H1 (cell line): ENCODE data around the gene G2E3. TPM values are rescaled to one million over a fixed set of nuclear protein-coding genes. Genes with fewer than 3 reads are reported as not detected.

Experiments used
- CTCF ChIA-PET: fragments of 300-600 bp; sonication (Branson Sonifier 250); formaldehyde crosslinking; loops from one replicate; lab custom pipeline; 2021; ENCODE audit not compliant: partially characterized antibody; lab: Charles Lee
- POLR2A ChIA-PET: fragments of 300-600 bp; sonication (Branson Sonifier 250); formaldehyde crosslinking; loops from one replicate; lab custom pipeline; 2021; ENCODE audit warnings: inconsistent platforms; ENCODE audit not compliant: partially characterized antibody; lab: Charles Lee
- DNase-seq, 2 experiments: peaks; one replicate each; pipeline versions ENCODE4 v3.0.0 to v3.0.0-alpha.2; 2010 to 2022; ENCODE audit warnings: low spot score in 2 of 2, low read depth in 1 of 2, mixed read lengths in 1 of 2
- FAIRE-seq: peaks from 2 replicates; lab custom pipeline; 2011; peaks lifted over from hg19 to GRCh38; lab: Jason Lieb, UNC
- H2AFZ ChIP-seq: 2 replicates; pipeline ENCODE4 v1.8.1; 2012; ENCODE audit warnings: low read length, inconsistent platforms
- H2AK5ac ChIP-seq: 2 replicates; pipeline ENCODE4 v1.6.1; 2013; ENCODE audit warnings: low read depth, low read length
- H2BK120ac ChIP-seq: replicated peaks from 2 replicates; pipeline ENCODE3; 2013; ENCODE audit warnings: low read depth, low read length, inconsistent platforms
- H2BK12ac ChIP-seq: 2 replicates; pipeline ENCODE4 v1.6.1; 2013; ENCODE audit warnings: low read depth, low read length
- H2BK15ac ChIP-seq: 2 replicates; pipeline ENCODE4 v1.6.1; 2013; ENCODE audit warnings: low read length
- H2BK20ac ChIP-seq: 2 replicates; pipeline ENCODE4 v1.6.1; 2013; ENCODE audit warnings: low read length
- H2BK5ac ChIP-seq: 2 replicates; pipeline ENCODE4 v1.6.1; 2013; ENCODE audit warnings: low read depth, low read length
- H3K14ac ChIP-seq: 2 replicates; pipeline ENCODE4 v1.6.1; 2013; ENCODE audit warnings: inconsistent platforms; ENCODE audit not compliant: insufficient read length
- H3K18ac ChIP-seq: 2 replicates; pipeline ENCODE4 v1.6.1; 2013; ENCODE audit warnings: low read length; ENCODE audit errors: extremely low read depth
- H3K23ac ChIP-seq: 2 replicates; pipeline ENCODE4 v1.6.1; 2013; ENCODE audit warnings: inconsistent platforms; ENCODE audit not compliant: insufficient read length
- H3K23me2 ChIP-seq: 2 replicates; pipeline ENCODE4 v1.6.1; 2013; ENCODE audit warnings: low read depth, low read length
- H3K27ac ChIP-seq: 2 replicates; pipeline ENCODE4 v1.6.1; 2011; ENCODE audit warnings: low read depth, low read length, inconsistent platforms
- H3K27me3 ChIP-seq, 4 experiments: replicated peaks in 1 of 4; 1 replicate in 1 of 4; 2 replicates in 3 of 4; pipeline versions ENCODE4 v1.6.1 to v1.8.1; 2011 to 2013; ENCODE audit warnings: low read length in 3 of 4, mild to moderate bottlenecking in 3 of 4, inconsistent platforms in 2 of 4, mixed read lengths in 2 of 4, moderate library complexity in 1 of 4; ENCODE audit not compliant: control insufficient read depth in 3 of 4, insufficient read depth in 3 of 4; ENCODE audit errors: extremely low read depth in 1 of 4
- H3K36me3 ChIP-seq, 4 experiments: 2 replicates each; pipeline versions ENCODE4 v1.6.1 to v1.8.1; 2011 to 2013; ENCODE audit warnings: mild to moderate bottlenecking in 4 of 4, low read length in 3 of 4, moderate library complexity in 2 of 4, control low read depth in 1 of 4, inconsistent platforms in 1 of 4; ENCODE audit not compliant: insufficient read depth in 4 of 4, control insufficient read depth in 2 of 4
- H3K4ac ChIP-seq: replicated peaks from 2 replicates; pipeline ENCODE3; 2013; ENCODE audit warnings: low read length, low read depth, mixed read lengths, inconsistent platforms; ENCODE audit not compliant: insufficient read length
- H3K4me1 ChIP-seq, 4 experiments: replicated peaks in 1 of 4; 1 replicate in 1 of 4; 2 replicates in 3 of 4; pipeline versions ENCODE4 v1.6.1 to v1.8.1; 2011 to 2013; ENCODE audit warnings: low read length in 3 of 4, inconsistent platforms in 2 of 4, mixed read lengths in 1 of 4; ENCODE audit not compliant: insufficient read depth in 4 of 4, control insufficient read depth in 3 of 4
- H3K4me2 ChIP-seq, 2 experiments: 2 replicates each; pipeline versions ENCODE4 v1.6.1 to v1.8.1; 2011 to 2013; ENCODE audit warnings: low read depth in 2 of 2, low read length in 2 of 2, control low read depth in 1 of 2, inconsistent platforms in 1 of 2, mild to moderate bottlenecking in 1 of 2; ENCODE audit not compliant: insufficient read depth in 1 of 2
- H3K4me3 ChIP-seq, 4 experiments: fragments of 200-600, 300-600 bp in 1 of 4; sonication (generic), shearing (Covaris generic), sonication (Bioruptor Twin) in 1 of 4; 2 replicates each; pipeline versions ENCODE4 v1.5.1 to v1.8.1; 2011 to 2016; ENCODE audit warnings: low read length in 4 of 4, low read depth in 3 of 4, control low read depth in 2 of 4, inconsistent platforms in 2 of 4, mild to moderate bottlenecking in 2 of 4, mixed read lengths in 1 of 4, moderate library complexity in 1 of 4; ENCODE audit not compliant: insufficient read depth in 2 of 4; ENCODE audit errors: extremely low read depth in 1 of 4
- H3K56ac ChIP-seq: replicated peaks from 2 replicates; pipeline ENCODE3; 2013; ENCODE audit warnings: low read depth, mild to moderate bottlenecking, mixed read lengths, low read length, inconsistent platforms; ENCODE audit not compliant: insufficient read length
- H3K79me1 ChIP-seq: 2 replicates; pipeline ENCODE4 v1.6.1; 2013; ENCODE audit warnings: low read depth, low read length, control low read depth
- H3K79me2 ChIP-seq, 2 experiments: 2 replicates each; pipeline versions ENCODE4 v1.6.1 to v1.8.1; 2012 to 2013; ENCODE audit warnings: low read length in 2 of 2, mild to moderate bottlenecking in 2 of 2, inconsistent platforms in 1 of 2; ENCODE audit not compliant: insufficient read depth in 2 of 2, control insufficient read depth in 1 of 2
- H3K9ac ChIP-seq, 4 experiments: replicated peaks in 1 of 4; 1 replicate in 1 of 4; 2 replicates in 3 of 4; pipeline versions ENCODE4 v1.6.1 to v1.8.1; 2011 to 2013; ENCODE audit warnings: low read depth in 3 of 4, low read length in 3 of 4, control low read depth in 2 of 4, mild to moderate bottlenecking in 2 of 4, moderate library complexity in 2 of 4, inconsistent platforms in 1 of 4; ENCODE audit errors: extremely low read depth in 1 of 4
- H3K9me3 ChIP-seq, 2 experiments: 2 replicates each; pipeline versions ENCODE4 v1.6.1 to v1.8.1; 2012 to 2013; ENCODE audit warnings: mild to moderate bottlenecking in 2 of 2, moderate library complexity in 2 of 2, control low read depth in 1 of 2, inconsistent platforms in 1 of 2, low read depth in 1 of 2, low read length in 1 of 2, mixed read lengths in 1 of 2; ENCODE audit not compliant: insufficient read depth in 2 of 2
- H4K20me1 ChIP-seq, 2 experiments: replicated peaks in 1 of 2; 2 replicates each; pipeline versions ENCODE3 to v1.8.1; 2011 to 2013; ENCODE audit warnings: inconsistent platforms in 2 of 2, low read length in 2 of 2, mild to moderate bottlenecking in 1 of 2; ENCODE audit not compliant: insufficient read depth in 2 of 2, control insufficient read depth in 1 of 2
- H4K5ac ChIP-seq: 2 replicates; pipeline ENCODE4 v1.6.1; 2013; ENCODE audit warnings: low read length, low read depth, mixed read lengths, inconsistent platforms; ENCODE audit not compliant: insufficient read length
- H4K8ac ChIP-seq: 2 replicates; pipeline ENCODE4 v1.8.0; 2013; ENCODE audit warnings: mild to moderate bottlenecking, moderate library complexity, low read length, inconsistent platforms; ENCODE audit not compliant: insufficient read depth; ENCODE audit errors: extremely low read depth
- H4K91ac ChIP-seq: replicated peaks from 2 replicates; pipeline ENCODE3; 2013; ENCODE audit warnings: low read length, mixed read lengths, inconsistent platforms; ENCODE audit not compliant: insufficient read length
- CEBPB ChIP-seq: IDR thresholded peaks from 2 replicates; pipeline ENCODE4 v1.6.1; 2012; ENCODE audit warnings: low read depth, low read length
- E2F6 ChIP-seq: IDR thresholded peaks from 2 replicates; pipeline ENCODE4 v1.6.1; 2012; ENCODE audit warnings: inconsistent platforms
- POLR2AphosphoS5 ChIP-seq: IDR thresholded peaks from 2 replicates; pipeline ENCODE4 v1.6.1; 2011; ENCODE audit warnings: low read depth, low read length
- WGBS, 2 experiments: shearing (Covaris generic) in 1 of 2; methylation state at CpG; one replicate each; pipeline versions ENCODE4 v1.1.6 to v1.1.7; 2013 to 2015; ENCODE audit warnings: low lambda C conversion rate in 2 of 2, mixed read lengths in 2 of 2, inconsistent platforms in 1 of 2, low coverage in 1 of 2, missing lambda C conversion rate in 1 of 2; ENCODE audit not compliant: insufficient replicate concordance in 2 of 2, insufficient coverage in 1 of 2, insufficient read length in 1 of 2; ENCODE audit errors: extremely low coverage in 1 of 2, missing lambda C conversion rate in 1 of 2; 5-methylcytosine and 5-hydroxymethylcytosine counted together
- polyA plus RNA-seq, 7 experiments: library from polyadenylated mRNA; depleted of rRNA in 3 of 7; stranded (reverse) in 5 of 7; unstranded in 2 of 7; fragments of >200 nt in 5 of 7; fragments of 200-250 nt in 2 of 7; gene quantifications; 1 replicate in 5 of 7; 2 replicates in 1 of 7; 4 replicates in 1 of 7; pipeline versions ENCODE4 v1.2.1 to v1.2.3, GENCODE V29; 2011 to 2013; ENCODE audit warnings: missing spikeins in 2 of 7, mixed read lengths in 2 of 7
- total RNA-seq: library from RNA; stranded (reverse); fragmentation: NEBNext Ultra II Directional; extraction: Animal tissue kit (Norgen Biotek cat#: 25700); gene quantifications from 2 replicates; pipeline ENCODE4 v1.2.1, GENCODE V29; 2021

The G2E3 gene
- total and polyA plus RNA-seq, 2 of the 8 experiments (the other 6 are each of a cell fraction or from before 2014, with no cell fraction given): 9.2 to 72.0 TPM

GRCh38 chr14:30558362-30558674 is 640 bp upstream of the G2E3 start:
- no peak overlapping the region for H4K5ac ChIP-seq
- no peak overlapping the region for H2BK20ac ChIP-seq
- no peak overlapping the region for H3K4ac ChIP-seq
- H3K56ac ChIP-seq: no peak overlapping the region
- H3K36me3 ChIP-seq: peaks cover 0 to 5% (median 0%) of the 10 kb centered on the region in 4 experiments; a peak in 1 of 8 replicates
- H2AFZ ChIP-seq: peak overlapping the region; percentile 16; the same call in 1 of the 2 replicates
- H4K20me1 ChIP-seq: peaks cover 2 to 6% of the 10 kb centered on the region in 2 experiments
- DNase-seq (no peak), FAIRE-seq (no peak)
- no peak overlapping the region for H4K8ac ChIP-seq
- POLR2A ChIA-PET: interaction anchor here (0.6 to 1.9 kb wide), 5 partner anchors 10 to 64 kb away, joined by 3 to 9 read pairs (median 3); partner anchors contain the start of gene SCFD1
- no peaks in the 10 kb centered on the region for H3K27me3 ChIP-seq
- H3K23me2 ChIP-seq: peaks cover 5% of the 10 kb centered on the region; the same call in 1 of the 2 replicates
- no peak overlapping the region for H2BK120ac ChIP-seq
- peak overlapping the region; percentile 76 to 93 (median 86); a peak in 7 of 8 replicates for H3K4me3 ChIP-seq
- H3K9me3 ChIP-seq: no peaks in the 10 kb centered on the region
- peaks cover 0 to 2% (median 0%) of the 10 kb centered on the region in 4 experiments; a peak in 3 of 7 replicates for H3K4me1 ChIP-seq
- peaks cover 2% of the 10 kb centered on the region; the same call in 1 of the 2 replicates for H3K79me1 ChIP-seq
- peak overlapping the region; percentile 80 for H4K91ac ChIP-seq
- no peak overlapping the region for H2AK5ac ChIP-seq
- no peak overlapping the region for H2BK12ac ChIP-seq
- H2BK15ac ChIP-seq: 0 out of 2 replicates have a peak overlapping the region, but pooled peaks have one; percentile 61
- peaks cover 21 to 42% of the 10 kb centered on the region in 2 experiments for H3K79me2 ChIP-seq
- peak overlapping the region; percentile 70 to 89 for H3K4me2 ChIP-seq
- CTCF ChIA-PET: no interaction called here
- 0 out of 2 replicates have a peak overlapping the region, but pooled peaks have one; percentile 71 for H3K18ac ChIP-seq
- no peak overlapping the region for H3K27ac ChIP-seq
- WGBS, 2 experiments: 76% methylated on average over 6 of the region's 6 CpGs; no CpG with 5 or more reads in 1 of the 2 experiments
- H2BK5ac ChIP-seq: no peak overlapping the region
- H3K14ac ChIP-seq: no peak overlapping the region
- no peak for TF ChIP-seq POLR2AphosphoS5
- TF ChIP-seq CEBPB: no peak
- TF ChIP-seq E2F6: no peak
- H3K9ac ChIP-seq: peak overlapping the region in 2 of 4 experiments; percentile 9 to 42; a peak in 2 of 7 replicates
- no peak overlapping the region for H3K23ac ChIP-seq
